Spinal cord (tissue), 10 donors: Measurements from ENCODE around the gene PLAC1. TPM values are rescaled to one million over a fixed set of nuclear protein-coding genes. Genes with fewer than 3 reads are reported as not detected.

Experiments used
- DNase-seq, 6 donors: peaks; one replicate each; pipeline versions ENCODE4 v3.0.0 to v3.0.0-alpha.2; 2013 to 2015; ENCODE audit warnings: low spot score in 6 of 6, low read depth in 4 of 6
- H3K27ac ChIP-seq: one replicate; pipeline ENCODE4 v1.5.1; 2013; ENCODE audit warnings: low read depth, low read length, control low read depth
- H3K27me3 ChIP-seq: one replicate; pipeline ENCODE4 v1.6.1; 2013; ENCODE audit warnings: low read length; ENCODE audit not compliant: control insufficient read depth, insufficient read depth
- H3K36me3 ChIP-seq: one replicate; pipeline ENCODE4 v1.6.1; 2013; ENCODE audit warnings: low read length; ENCODE audit not compliant: control insufficient read depth, insufficient read depth
- H3K4me1 ChIP-seq: one replicate; pipeline ENCODE4 v1.6.1; 2013; ENCODE audit warnings: low read length; ENCODE audit not compliant: control insufficient read depth, insufficient read depth
- H3K4me3 ChIP-seq: one replicate; pipeline ENCODE4 v1.5.1; 2013; ENCODE audit warnings: low read depth, low read length, control low read depth
- H3K9me3 ChIP-seq: one replicate; pipeline ENCODE4 v1.6.1; 2013; ENCODE audit warnings: low read length; ENCODE audit not compliant: control insufficient read depth, insufficient read depth
- WGBS: methylation state at CpG from one replicate; pipeline ENCODE4 v1.1.5; 2013; ENCODE audit warnings: missing lambda C conversion rate; ENCODE audit not compliant: insufficient coverage; 5-methylcytosine and 5-hydroxymethylcytosine counted together
- polyA plus RNA-seq, 2 donors: library from polyadenylated mRNA; unstranded; fragments of 120-200 nt; gene quantifications; one replicate each; pipeline ENCODE4 v1.2.1, GENCODE V29; 2013; ENCODE audit not compliant: insufficient read length in 2 of 2
- total RNA-seq, 2 donors: library from RNA; depleted of rRNA in 1 of 2; stranded (reverse); fragments of 120-200 nt in 1 of 2; fragments of >200 nt in 1 of 2; gene quantifications; one replicate each; pipeline versions ENCODE4 v1.2.3 to v1.2.4, GENCODE V29; 2013 to 2014
- donor health status: healthy.

The PLAC1 gene
- total and polyA plus RNA-seq, 4 donors, result 0.59 to 1.4 (median 0.74) TPM; not detected in 1

DNA sequence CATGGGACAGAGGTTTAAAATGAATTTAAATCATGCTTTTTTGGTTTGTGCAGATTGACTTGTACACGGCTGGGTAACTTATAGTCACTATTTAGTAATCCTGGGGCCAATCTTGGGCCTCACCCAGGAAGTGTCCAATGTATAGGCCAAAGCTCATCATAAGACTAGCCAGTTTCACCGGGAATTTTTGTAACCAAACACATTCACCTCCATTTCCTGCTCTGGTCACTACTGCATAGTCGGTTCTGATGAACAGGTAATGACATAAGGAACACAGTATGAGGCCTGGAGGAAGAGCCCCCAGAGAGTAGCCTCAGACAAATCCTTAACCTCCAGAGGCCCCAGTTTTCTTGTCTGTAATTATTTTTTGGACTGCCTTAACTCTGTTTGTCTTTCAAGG, 116.4 kb downstream of the PLAC1 start:
- H3K9me3 ChIP-seq, result no peaks in the 10 kb centered on the region
- DNase-seq, result no peak
- WGBS, result 67% methylated on average over 1 of the region's 3 CpGs
- H3K27me3 ChIP-seq, result peaks cover 29% of the 10 kb centered on the region
- H3K36me3 ChIP-seq, result peaks cover 5% of the 10 kb centered on the region
- H3K4me3 ChIP-seq, result no peak overlapping the region
- H3K4me1 ChIP-seq, result peaks cover 22% of the 10 kb centered on the region
- H3K27ac ChIP-seq, result no peak overlapping the region

DNA sequence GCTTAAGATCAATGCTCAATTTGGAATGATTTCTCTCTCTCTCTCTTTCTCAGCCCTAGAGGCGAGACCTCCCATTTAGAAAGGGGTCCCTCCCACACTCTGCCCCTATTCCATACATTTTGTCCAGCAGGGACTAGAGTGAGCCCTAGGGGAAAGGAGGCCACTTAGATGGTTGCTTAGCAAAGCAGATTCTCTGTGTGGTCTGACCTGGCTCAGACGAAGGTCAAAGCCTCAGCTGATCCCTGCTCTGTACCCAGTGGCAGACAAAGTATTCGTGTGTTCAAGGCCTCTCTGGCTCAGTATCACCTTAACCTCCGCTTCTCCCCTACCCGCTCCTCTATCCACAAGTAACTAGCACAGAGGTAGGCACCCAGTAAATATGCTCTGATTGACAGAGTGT, 120.0 kb downstream of the PLAC1 start:
- no peak overlapping the region for H3K27ac ChIP-seq
- WGBS, result no CpG with 5 or more reads among the region's 5 CpGs
- H3K4me1 ChIP-seq, result no peaks in the 10 kb centered on the region

DNA sequence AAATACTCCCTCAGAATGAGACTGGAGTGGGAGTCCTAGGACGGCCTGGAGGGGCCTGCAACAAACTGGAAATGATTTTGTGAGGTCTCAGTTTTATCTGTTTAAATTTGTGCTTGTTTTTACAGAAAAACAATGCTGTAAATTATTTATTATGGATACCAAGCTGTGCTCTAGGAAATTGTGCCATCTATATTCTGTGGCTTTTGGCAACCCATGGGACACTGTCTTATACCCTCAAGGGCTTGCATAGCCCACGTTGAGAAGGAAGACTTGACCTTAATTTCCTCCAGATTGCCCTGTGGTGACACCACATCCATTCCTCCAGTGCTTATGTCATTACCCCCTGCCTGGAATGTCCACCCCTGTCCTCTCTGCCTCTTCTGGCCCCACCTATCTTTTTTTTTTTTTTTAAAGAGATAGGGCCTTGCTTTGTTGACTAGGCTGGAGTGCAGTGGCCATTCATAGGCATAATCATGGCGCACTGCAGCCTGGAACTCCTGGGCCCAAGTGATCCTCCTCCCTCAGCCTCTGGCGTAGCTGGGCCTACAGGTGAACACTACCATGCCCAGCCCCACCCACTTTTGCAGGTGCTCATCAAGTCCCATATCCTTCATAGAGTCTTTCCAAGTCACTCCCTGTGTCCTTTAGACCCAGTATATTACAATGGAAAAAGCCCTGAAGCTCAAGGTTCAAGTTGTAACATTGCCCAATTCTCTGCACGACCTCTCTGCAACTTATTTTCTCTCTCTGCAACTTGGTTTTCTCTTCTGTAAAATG, 120.9 kb downstream of the PLAC1 start:
- DNase-seq, result no peak
- no peaks in the 10 kb centered on the region for H3K9me3 ChIP-seq
- H3K36me3 ChIP-seq, result no peaks in the 10 kb centered on the region
- no peak overlapping the region for H3K27ac ChIP-seq
- no peaks in the 10 kb centered on the region for H3K4me1 ChIP-seq
- WGBS, result 62% methylated on average over 3 of the region's 5 CpGs
- peaks cover 2% of the 10 kb centered on the region for H3K27me3 ChIP-seq
- H3K4me3 ChIP-seq, result no peak overlapping the region

More for the DNA sequence above, 120.0 kb downstream of the PLAC1 start:
- Histone ChIP-seq H3K27me3 (peaks cover 2% of the 10 kb centered on the region), H3K4me3 (no peak overlapping the region), H3K9me3 (no peaks in the 10 kb centered on the region), H3K36me3 (no peaks in the 10 kb centered on the region)
- DNase-seq, result no peak

DNA sequence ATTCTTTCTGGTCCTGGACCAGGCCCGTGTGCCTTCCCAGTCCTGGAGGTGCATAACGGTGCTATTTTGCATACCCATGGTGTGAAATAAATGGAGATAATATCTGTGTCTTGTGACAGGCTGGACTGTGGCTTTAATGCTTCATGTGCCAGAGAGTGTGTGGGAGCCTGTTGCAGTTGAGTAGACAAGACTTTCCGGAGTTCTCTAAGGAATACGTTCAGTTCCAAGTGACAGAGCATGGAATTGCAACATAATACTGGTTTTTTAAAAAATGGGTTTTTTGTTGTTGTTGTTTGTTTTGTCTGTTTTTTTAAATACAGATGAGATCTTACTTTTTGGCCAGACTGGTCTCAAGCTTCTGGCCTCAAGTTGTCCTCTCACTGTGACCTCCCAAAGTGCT, 124.3 kb downstream of the PLAC1 start:
- DNase-seq, result no peak
- WGBS, result 52% methylated on average over 4 of the region's 4 CpGs
- Histone ChIP-seq H3K27ac (no peak overlapping the region), H3K4me1 (no peaks in the 10 kb centered on the region), H3K9me3 (no peaks in the 10 kb centered on the region), H3K27me3 (no peaks in the 10 kb centered on the region), H3K36me3 (no peaks in the 10 kb centered on the region), H3K4me3 (no peak overlapping the region)

DNA sequence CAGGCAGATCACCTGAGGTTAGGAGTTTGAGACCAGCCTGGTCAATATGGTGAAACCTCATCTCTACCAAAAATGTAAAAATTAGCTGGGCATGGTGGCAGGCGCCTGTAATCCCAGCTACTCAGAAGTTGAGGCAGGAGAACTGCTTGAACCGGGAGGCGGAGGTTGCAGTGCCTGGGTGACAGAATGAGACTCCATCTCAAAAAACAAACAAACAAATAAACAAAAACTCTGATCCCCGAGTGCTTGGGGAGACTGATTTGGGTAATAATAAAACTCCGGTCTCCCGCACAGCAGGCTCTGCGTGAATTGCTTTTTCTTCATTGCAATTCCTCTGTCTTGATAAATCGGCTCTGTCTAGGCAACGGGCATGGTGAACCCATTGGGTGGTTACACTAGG, 124.9 kb downstream of the PLAC1 start:
- Histone ChIP-seq H3K4me3 (no peak overlapping the region), H3K27ac (no peak overlapping the region), H3K36me3 (no peaks in the 10 kb centered on the region), H3K9me3 (no peaks in the 10 kb centered on the region), H3K27me3 (no peaks in the 10 kb centered on the region), H3K4me1 (no peaks in the 10 kb centered on the region)
- no peak for DNase-seq
- 39% methylated on average over 5 of the region's 9 CpGs for WGBS

DNA sequence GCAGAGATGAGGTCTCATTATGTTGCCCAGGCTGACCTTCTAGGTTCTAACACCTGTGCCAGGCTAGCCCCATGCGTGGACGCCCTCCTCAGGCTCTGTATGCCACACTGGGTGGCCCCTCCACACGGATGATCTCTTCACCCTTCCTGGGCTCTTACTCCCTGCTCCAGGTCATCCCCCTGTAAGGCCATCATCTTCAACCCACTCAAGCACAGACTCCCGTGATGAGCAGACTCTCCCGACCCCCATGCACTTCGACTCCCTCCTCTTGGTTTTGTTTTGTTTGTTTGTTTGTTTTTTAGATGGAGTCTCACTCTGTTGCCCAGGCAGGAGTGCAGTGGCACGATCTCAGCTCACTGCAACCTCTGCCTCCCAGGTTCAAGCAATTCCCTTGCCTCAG, 127.4 kb downstream of the PLAC1 start:
- H3K27ac ChIP-seq, result no peak overlapping the region
- no peak overlapping the region for H3K4me3 ChIP-seq
- H3K4me1 ChIP-seq, result no peaks in the 10 kb centered on the region
- WGBS, result 80% methylated on average over 3 of the region's 7 CpGs
- no peaks in the 10 kb centered on the region for H3K9me3 ChIP-seq
- no peaks in the 10 kb centered on the region for H3K27me3 ChIP-seq
- DNase-seq, result no peak
- H3K36me3 ChIP-seq, result no peaks in the 10 kb centered on the region

GRCh38 chrX:134529481-134529880, 128.8 kb downstream of the PLAC1 start:
- no peaks in the 10 kb centered on the region for H3K27me3 ChIP-seq
- H3K4me3 ChIP-seq, result no peak overlapping the region
- no peak for DNase-seq
- WGBS, result 92% methylated on average over 6 of the region's 6 CpGs
- no peaks in the 10 kb centered on the region for H3K36me3 ChIP-seq
- no peaks in the 10 kb centered on the region for H3K9me3 ChIP-seq
- H3K27ac ChIP-seq, result no peak overlapping the region
- no peaks in the 10 kb centered on the region for H3K4me1 ChIP-seq

- no peaks in the 10 kb centered on the region for H3K9me3 ChIP-seq
- WGBS, result 45% methylated on average over 3 of the region's 3 CpGs
- H3K27me3 ChIP-seq, result no peaks in the 10 kb centered on the region
- no peak for DNase-seq
- H3K4me1 ChIP-seq, result no peaks in the 10 kb centered on the region
- H3K27ac ChIP-seq, result no peak overlapping the region
- H3K36me3 ChIP-seq, result no peaks in the 10 kb centered on the region
- H3K4me3 ChIP-seq, result no peak overlapping the region
Measured at GRCh38 chrX:134528960-134529359, 129.3 kb downstream of the PLAC1 start.

GRCh38 chrX:134526399-134526798, 131.9 kb downstream of the PLAC1 start:
- no peaks in the 10 kb centered on the region for H3K9me3 ChIP-seq
- no peaks in the 10 kb centered on the region for H3K4me1 ChIP-seq
- no peaks in the 10 kb centered on the region for H3K27me3 ChIP-seq
- H3K36me3 ChIP-seq, result no peaks in the 10 kb centered on the region
- no peak for DNase-seq
- no peak overlapping the region for H3K4me3 ChIP-seq
- no peak overlapping the region for H3K27ac ChIP-seq
- WGBS, result 80% methylated on average over 2 of the region's 5 CpGs

GRCh38 chrX:134525086-134525792, 133.0 kb downstream of the PLAC1 start:
- no peaks in the 10 kb centered on the region for H3K9me3 ChIP-seq
- H3K36me3 ChIP-seq, result no peaks in the 10 kb centered on the region
- no peaks in the 10 kb centered on the region for H3K4me1 ChIP-seq
- DNase-seq, result no peak
- no peak overlapping the region for H3K4me3 ChIP-seq
- H3K27ac ChIP-seq, result no peak overlapping the region
- WGBS, result 85% methylated on average over 5 of the region's 15 CpGs
- H3K27me3 ChIP-seq, result no peaks in the 10 kb centered on the region
